Measurements from ENCODE around the gene FNDC8.

GRCh38 chr17:35155246-35155645 lies 33.8 kb downstream of the FNDC8 start:
- TF ChIP-seq POLR2AphosphoS5 (IDR thresholded peaks at IDR 0.05; ENCODE audit: low read depth, low read length) (no peak), POLR2A (IDR thresholded peaks at IDR 0.05; ENCODE audit: low read depth, low read length) (no peak), SPI1 (IDR thresholded peaks at IDR 0.05; ENCODE audit: low read depth, low read length) (no peak)

All from GM12891 (cell line).